Measurements from ENCODE around the gene AADACL4. TPM values are rescaled to one million over a fixed set of nuclear protein-coding genes. Genes with fewer than 3 reads are reported as not detected.

The AADACL4 gene
- total RNA-seq, 4 donors from 2014 or later, result 0.59 TPM; not detected in 3

- DNase-seq (ENCODE audit: low spot score in 2 of 2), result no peak
- H3K4me3 ChIP-seq (ENCODE audit: low read depth, poor library complexity, severe bottlenecking), result no peak overlapping the region
- TF ChIP-seq POLR2A (IDR thresholded peaks at IDR 0.05), result no peak
- no peak for TF ChIP-seq CTCF (IDR thresholded peaks at IDR 0.05)
- intact Hi-C loops (cut with DNase I; ENCODE audit: low total_unique reads), result no loop called here
- 85% methylated on average over 3 of the region's 3 CpGs for WGBS, 2 donors
Measured at GRCh38 chr1:12706061-12706460, 62.2 kb downstream of the AADACL4 start.

GRCh38 chr1:12708396-12709090, 64.7 kb downstream of the AADACL4 start:
- TF ChIP-seq CTCF (IDR thresholded peaks at IDR 0.05) (no peak), POLR2A (IDR thresholded peaks at IDR 0.05) (no peak)
- no peak overlapping the region for H3K4me3 ChIP-seq (ENCODE audit: low read depth, poor library complexity, severe bottlenecking)
- no peak for DNase-seq (ENCODE audit: low spot score in 2 of 2)
- WGBS, 2 donors, result 65 to 69% methylated on average over 4 of the region's 4 CpGs
- intact Hi-C loops (cut with DNase I; ENCODE audit: low total_unique reads), result no loop called here

- DNase-seq (ENCODE audit: low spot score in 2 of 2), result no peak
- H3K4me3 ChIP-seq (ENCODE audit: low read depth, poor library complexity, severe bottlenecking), result no peak overlapping the region
- TF ChIP-seq POLR2A (IDR thresholded peaks at IDR 0.05) (no peak), CTCF (IDR thresholded peaks at IDR 0.05) (no peak)
- intact Hi-C loops (cut with DNase I; ENCODE audit: low total_unique reads), result no loop called here
- 9 to 21% methylated on average over 1 of the region's 1 CpG for WGBS, 2 donors
Measured at GRCh38 chr1:12709091-12709491, 65.2 kb downstream of the AADACL4 start.

GRCh38 chr1:12709696-12710095, 65.8 kb downstream of the AADACL4 start:
- no peak overlapping the region for H3K4me3 ChIP-seq (ENCODE audit: low read depth, poor library complexity, severe bottlenecking)
- TF ChIP-seq CTCF (IDR thresholded peaks at IDR 0.05) (no peak), POLR2A (IDR thresholded peaks at IDR 0.05) (no peak)
- no peak for DNase-seq (ENCODE audit: low spot score in 2 of 2)
- intact Hi-C loops (cut with DNase I; ENCODE audit: low total_unique reads), result no loop called here
- 79 to 85% methylated on average over 3 of the region's 3 CpGs for WGBS, 2 donors

GRCh38 chr1:12711536-12711935, 67.7 kb downstream of the AADACL4 start:
- no peak overlapping the region for H3K4me3 ChIP-seq (ENCODE audit: low read depth, poor library complexity, severe bottlenecking)
- WGBS, 2 donors, result 60 to 63% methylated on average over 3 of the region's 3 CpGs
- TF ChIP-seq CTCF (IDR thresholded peaks at IDR 0.05) (no peak), POLR2A (IDR thresholded peaks at IDR 0.05) (no peak)
- intact Hi-C loops (cut with DNase I; ENCODE audit: low total_unique reads), result no loop called here
- DNase-seq (ENCODE audit: low spot score in 2 of 2), result no peak

- intact Hi-C loops (cut with DNase I; ENCODE audit: low total_unique reads), result no loop called here
- TF ChIP-seq POLR2A (IDR thresholded peaks at IDR 0.05) (no peak), CTCF (IDR thresholded peaks at IDR 0.05) (no peak)
- DNase-seq (ENCODE audit: low spot score in 2 of 2), result no peak
- 63 to 77% methylated on average over 1 of the region's 1 CpG for WGBS, 2 donors
- H3K4me3 ChIP-seq (ENCODE audit: low read depth, poor library complexity, severe bottlenecking), result no peak overlapping the region
Measured at GRCh38 chr1:12712076-12712475, 68.2 kb downstream of the AADACL4 start.

Measured in lower leg skin (tissue), 4 donors.